Endodermal cell (in vitro differentiated cells): ENCODE results near the gene SLC6A12. TPM values are rescaled to one million over a fixed set of nuclear protein-coding genes. Genes with fewer than 3 reads are reported as not detected.

Source experiments
- DNase-seq: peaks from one replicate; pipeline ENCODE4 v3.0.0-alpha.2; 2017
- H3K27ac ChIP-seq: 2 replicates; pipeline ENCODE4 v1.5.1; 2013; ENCODE audit warnings: mild to moderate bottlenecking, low read depth, low read length, moderate library complexity
- H3K27me3 ChIP-seq: 2 replicates; pipeline ENCODE4 v1.6.1; 2013; ENCODE audit warnings: mild to moderate bottlenecking, low read length, moderate library complexity; ENCODE audit not compliant: insufficient read depth, control insufficient read depth, poor library complexity, severe bottlenecking
- H3K36me3 ChIP-seq: 2 replicates; pipeline ENCODE4 v1.7.0; 2013; ENCODE audit warnings: mild to moderate bottlenecking, low read length, moderate library complexity; ENCODE audit not compliant: control insufficient read depth, insufficient read depth
- H3K4me1 ChIP-seq: one replicate; pipeline ENCODE4 v1.7.0; 2013; ENCODE audit warnings: low read length; ENCODE audit not compliant: control insufficient read depth, insufficient read depth
- H3K4me3 ChIP-seq: 2 replicates; pipeline ENCODE4 v1.5.1; 2013; ENCODE audit warnings: mild to moderate bottlenecking, low read length, moderate library complexity
- H3K9ac ChIP-seq: 2 replicates; pipeline ENCODE4 v1.6.1; 2013; ENCODE audit warnings: mild to moderate bottlenecking, low read length, moderate library complexity; ENCODE audit not compliant: poor library complexity, severe bottlenecking; ENCODE audit errors: extremely low read depth
- H3K9me3 ChIP-seq: 2 replicates; pipeline ENCODE4 v1.6.1; 2013; ENCODE audit warnings: mild to moderate bottlenecking, low read length, moderate library complexity; ENCODE audit not compliant: control insufficient read depth
- H3K27ac Mint-ChIP-seq: 2 replicates; pipeline ENCODE4 v1.8.0; 2020; ENCODE audit warnings: mixed read lengths
- H3K27me3 Mint-ChIP-seq: 2 replicates; pipeline ENCODE4 v1.8.0; 2021; ENCODE audit warnings: mild to moderate bottlenecking, mixed read lengths; ENCODE audit not compliant: insufficient read depth
- H3K36me3 Mint-ChIP-seq: 2 replicates; pipeline ENCODE4 v1.8.0; 2020; ENCODE audit warnings: low read depth, mixed read lengths
- H3K4me1 Mint-ChIP-seq: 2 replicates; pipeline ENCODE4 v1.8.0; 2020; ENCODE audit warnings: mixed read lengths
- H3K4me3 Mint-ChIP-seq: 2 replicates; pipeline ENCODE4 v1.8.0; 2020; ENCODE audit warnings: mild to moderate bottlenecking, moderate library complexity, mixed read lengths
- H3K9me3 Mint-ChIP-seq: 2 replicates; pipeline ENCODE4 v1.8.0; 2020; ENCODE audit warnings: mild to moderate bottlenecking, mixed read lengths
- WGBS, 2 experiments: methylation state at CpG; one replicate each; pipeline versions ENCODE4 v1.1.5 to v1.1.7; 2013; ENCODE audit warnings: missing lambda C conversion rate in 2 of 2, mixed read lengths in 1 of 2; ENCODE audit not compliant: insufficient coverage in 1 of 2, insufficient read length in 1 of 2; 5-methylcytosine and 5-hydroxymethylcytosine counted together
- total RNA-seq, 2 donors: library from RNA; stranded (reverse); fragmentation: NEBNext Ultra II Directional in 1 of 2; extraction: Animal tissue kit (Norgen Biotek cat#: 25700) in 1 of 2; gene quantifications; 2 replicates in 1 of 2; 3 replicates in 1 of 2; pipeline ENCODE4 v1.2.1, GENCODE V29; 2021
- TF ChIP-seq, protein P1 (sequence below): fragments of 200-600 bp; sonication (generic); conservative IDR thresholded peaks from 2 replicates; pipeline ENCODE4 v1.5.0; 2021; ENCODE audit warnings: antibody characterized with exemption, mild to moderate bottlenecking

SLC6A12 gene
- total RNA-seq, 2 donors from 2014 or later, result 0.58 to 1.3 TPM

DNA sequence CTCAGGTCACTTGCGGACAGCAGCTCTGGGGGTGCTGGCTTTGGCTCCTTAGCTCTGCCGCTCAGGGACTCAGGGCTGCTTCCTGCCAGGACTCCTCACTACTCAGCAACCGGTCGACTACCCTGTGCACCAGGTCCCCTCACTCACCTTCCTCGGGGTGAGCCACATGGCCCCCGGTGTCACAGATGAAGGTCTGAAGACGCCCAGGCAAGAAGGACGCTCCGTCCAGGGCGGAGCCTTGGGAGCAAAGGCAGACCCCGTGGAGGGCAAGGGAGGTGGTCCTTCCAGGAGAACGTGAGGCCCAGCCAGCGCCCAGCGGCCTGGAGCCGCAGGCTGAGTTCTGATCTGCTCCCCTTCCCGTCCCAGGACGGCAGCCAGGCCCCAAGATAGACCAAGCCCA is 32.0 kb downstream of the SLC6A12 start:
- H3K4me3 Mint-ChIP-seq, result no peak overlapping the region
- peak overlapping the region; percentile 13 for H3K27ac ChIP-seq
- H3K36me3 Mint-ChIP-seq, result no peaks in the 10 kb centered on the region
- WGBS, 2 experiments, result 91% methylated on average over 10 to 17 of the region's 17 CpGs
- H3K4me1 Mint-ChIP-seq, result peaks cover 15% of the 10 kb centered on the region
- H3K36me3 ChIP-seq, result no peaks in the 10 kb centered on the region
- H3K9ac ChIP-seq, result no peak overlapping the region
- TF ChIP-seq, protein P1, sequence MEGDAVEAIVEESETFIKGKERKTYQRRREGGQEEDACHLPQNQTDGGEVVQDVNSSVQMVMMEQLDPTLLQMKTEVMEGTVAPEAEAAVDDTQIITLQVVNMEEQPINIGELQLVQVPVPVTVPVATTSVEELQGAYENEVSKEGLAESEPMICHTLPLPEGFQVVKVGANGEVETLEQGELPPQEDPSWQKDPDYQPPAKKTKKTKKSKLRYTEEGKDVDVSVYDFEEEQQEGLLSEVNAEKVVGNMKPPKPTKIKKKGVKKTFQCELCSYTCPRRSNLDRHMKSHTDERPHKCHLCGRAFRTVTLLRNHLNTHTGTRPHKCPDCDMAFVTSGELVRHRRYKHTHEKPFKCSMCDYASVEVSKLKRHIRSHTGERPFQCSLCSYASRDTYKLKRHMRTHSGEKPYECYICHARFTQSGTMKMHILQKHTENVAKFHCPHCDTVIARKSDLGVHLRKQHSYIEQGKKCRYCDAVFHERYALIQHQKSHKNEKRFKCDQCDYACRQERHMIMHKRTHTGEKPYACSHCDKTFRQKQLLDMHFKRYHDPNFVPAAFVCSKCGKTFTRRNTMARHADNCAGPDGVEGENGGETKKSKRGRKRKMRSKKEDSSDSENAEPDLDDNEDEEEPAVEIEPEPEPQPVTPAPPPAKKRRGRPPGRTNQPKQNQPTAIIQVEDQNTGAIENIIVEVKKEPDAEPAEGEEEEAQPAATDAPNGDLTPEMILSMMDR, result no peak
- no peaks in the 10 kb centered on the region for H3K9me3 ChIP-seq
- no peak for DNase-seq
- H3K9me3 Mint-ChIP-seq, result no peaks in the 10 kb centered on the region
- H3K4me3 ChIP-seq, result no peak overlapping the region
- no peak overlapping the region for H3K27ac Mint-ChIP-seq
- H3K27me3 ChIP-seq, result no peaks in the 10 kb centered on the region
- H3K4me1 ChIP-seq, result peaks cover 7% of the 10 kb centered on the region
- peaks cover 24% of the 10 kb centered on the region for H3K27me3 Mint-ChIP-seq

DNA sequence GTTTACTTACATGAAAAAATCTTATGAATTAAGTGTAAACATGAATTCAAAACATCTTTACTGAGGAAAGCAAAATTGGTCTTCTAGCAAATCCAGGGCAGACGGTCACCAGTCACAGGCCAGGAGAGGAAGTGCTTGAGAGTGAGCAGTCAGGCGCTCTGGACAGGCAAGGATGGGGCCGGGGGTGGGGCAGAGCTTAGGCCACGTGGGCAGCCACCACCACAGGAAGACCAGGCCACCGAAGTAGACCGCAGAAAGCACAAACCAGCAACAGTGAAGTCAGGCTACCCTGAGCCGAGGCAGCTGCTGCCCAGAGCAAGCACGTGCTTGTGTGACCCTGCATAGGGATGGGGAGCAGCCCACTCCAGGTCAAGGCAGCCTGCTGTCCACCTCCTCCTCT is 33.5 kb downstream of the SLC6A12 start:
- Mint-ChIP-seq H3K27me3 (peaks cover 10% of the 10 kb centered on the region), H3K27ac (no peak overlapping the region), H3K36me3 (no peaks in the 10 kb centered on the region), H3K4me1 (peaks cover 15% of the 10 kb centered on the region), H3K4me3 (no peak overlapping the region), H3K9me3 (no peaks in the 10 kb centered on the region)
- no peak overlapping the region for H3K27ac ChIP-seq
- TF ChIP-seq, protein P1, result no peak
- peaks cover 7% of the 10 kb centered on the region for H3K4me1 ChIP-seq
- 85 to 96% methylated on average over 3 to 8 of the region's 8 CpGs for whole genome bisulfite sequencing, 2 experiments
- no peak overlapping the region for H3K9ac ChIP-seq
- DNase-seq, result no peak
- H3K36me3 ChIP-seq, result no peaks in the 10 kb centered on the region
- no peaks in the 10 kb centered on the region for H3K27me3 ChIP-seq
- no peak overlapping the region for H3K4me3 ChIP-seq
- no peaks in the 10 kb centered on the region for H3K9me3 ChIP-seq

DNA sequence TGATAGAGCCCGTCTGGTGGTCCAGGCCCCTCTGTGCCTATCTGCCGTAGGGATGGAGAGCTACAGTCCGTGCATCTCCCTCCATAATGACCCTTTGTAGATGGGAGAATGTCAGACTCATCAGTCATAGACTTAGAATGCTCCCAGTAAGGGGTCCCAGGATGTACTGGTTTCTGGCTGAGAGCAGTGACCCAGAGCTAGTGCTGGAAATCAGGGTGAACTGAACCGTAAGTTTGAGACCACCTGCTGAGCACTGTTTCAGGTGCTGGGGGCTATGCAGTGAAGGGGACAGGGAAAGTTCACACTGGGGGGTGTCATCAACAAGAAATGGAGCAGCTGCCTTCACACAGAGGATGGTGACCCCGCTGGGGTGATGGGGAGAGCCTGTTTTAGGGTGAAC is 34.1 kb downstream of the SLC6A12 start:
- Histone ChIP-seq H3K4me1 (peaks cover 7% of the 10 kb centered on the region), H3K9me3 (no peaks in the 10 kb centered on the region), H3K27me3 (no peaks in the 10 kb centered on the region), H3K36me3 (no peaks in the 10 kb centered on the region), H3K4me3 (no peak overlapping the region), H3K9ac (no peak overlapping the region), H3K27ac (no peak overlapping the region)
- TF ChIP-seq, protein P1, result no peak
- H3K9me3 Mint-ChIP-seq, result no peaks in the 10 kb centered on the region
- DNase-seq, result no peak
- peaks cover 19% of the 10 kb centered on the region for H3K4me1 Mint-ChIP-seq
- no peak overlapping the region for H3K27ac Mint-ChIP-seq
- H3K4me3 Mint-ChIP-seq, result no peak overlapping the region
- no peaks in the 10 kb centered on the region for H3K36me3 Mint-ChIP-seq
- 82 to 90% methylated on average over 4 to 5 of the region's 5 CpGs for WGBS, 2 experiments
- H3K27me3 Mint-ChIP-seq, result peaks cover 5% of the 10 kb centered on the region
